DMS153 treated with DMSO at 0.1 percent for 48 hours (cell line): Measurements from ENCODE around the gene LMAN2L.

Source experiments
- DNase-seq: peaks from one replicate; lab custom pipeline; 2025; ENCODE audit not compliant: unreplicated experiment; lab: John Stamatoyannopoulos, UW

Gene LMAN2L

GRCh38 chr2:96760986-96761832 is 21.3 kb upstream of the LMAN2L start:
- no peak for DNase-seq

- peak; percentile 87 for DNase-seq
Observed at GRCh38 chr2:96760036-96760985, 20.4 kb upstream of the LMAN2L start, which contains the start of gene CNNM4. Gene CNNM4 (plus strand): TSS chr2:96760902. CDS start chr2:96761000, 98 bp downstream.

- DNase-seq, result no peak
Observed at GRCh38 chr2:96759548-96759947, 19.7 kb upstream of the LMAN2L start.

GRCh38 chr2:96758987-96759386 is 19.1 kb upstream of the LMAN2L start:
- no peak for DNase-seq

- no peak for DNase-seq
Observed at GRCh38 chr2:96757477-96757860, 17.6 kb upstream of the LMAN2L start.

- DNase-seq, result no peak
Observed at GRCh38 chr2:96756788-96757476, 17.1 kb upstream of the LMAN2L start.

- no peak for DNase-seq
Observed at GRCh38 chr2:96754317-96754716, 14.5 kb upstream of the LMAN2L start.

GRCh38 chr2:96753661-96754282 is 13.9 kb upstream of the LMAN2L start:
- DNase-seq, result no peak

GRCh38 chr2:96751800-96752199 is 11.9 kb upstream of the LMAN2L start:
- no peak for DNase-seq

- no peak for DNase-seq
Observed at GRCh38 chr2:96747061-96747617, 7.3 kb upstream of the LMAN2L start.

GRCh38 chr2:96739076-96739632 is 710 bp downstream of the LMAN2L start:
- DNase-seq, result no peak

GRCh38 chr2:96737831-96738230 is 2.0 kb downstream of the LMAN2L start:
- no peak for DNase-seq

- no peak for DNase-seq
Observed at GRCh38 chr2:96737251-96737650, 2.6 kb downstream of the LMAN2L start.

GRCh38 chr2:96734880-96735583 is 4.8 kb downstream of the LMAN2L start:
- no peak for DNase-seq

GRCh38 chr2:96733931-96734330 is 5.9 kb downstream of the LMAN2L start:
- no peak for DNase-seq

GRCh38 chr2:96730212-96730611 is 9.7 kb downstream of the LMAN2L start:
- no peak for DNase-seq

- no peak for DNase-seq
Observed at GRCh38 chr2:96729748-96730147, 10.1 kb downstream of the LMAN2L start.

- DNase-seq, result no peak
Observed at GRCh38 chr2:96727431-96727830, 12.4 kb downstream of the LMAN2L start.

GRCh38 chr2:96726131-96726530 is 13.7 kb downstream of the LMAN2L start:
- DNase-seq, result no peak

- DNase-seq, result no peak
Observed at GRCh38 chr2:96716388-96716787, 23.5 kb downstream of the LMAN2L start.
